HG02970 (cell line): Measurements from ENCODE around the gene UNK.
"Not testable (repeated sequence)": the region's sequence is repeated elsewhere in the genome, so short reads cannot be mapped to it uniquely, and the experiment has no call there.

Experiments used
- ATAC-seq: cut with Tn5 transposase; IDR thresholded peaks from one replicate; pipeline ENCODE4 v1.9.1; 2021; ENCODE audit warnings: mild to moderate bottlenecking, moderate library complexity, moderate number of reproducible peaks; ENCODE audit not compliant: unreplicated experiment, low FRiP score

The UNK gene

DNA sequence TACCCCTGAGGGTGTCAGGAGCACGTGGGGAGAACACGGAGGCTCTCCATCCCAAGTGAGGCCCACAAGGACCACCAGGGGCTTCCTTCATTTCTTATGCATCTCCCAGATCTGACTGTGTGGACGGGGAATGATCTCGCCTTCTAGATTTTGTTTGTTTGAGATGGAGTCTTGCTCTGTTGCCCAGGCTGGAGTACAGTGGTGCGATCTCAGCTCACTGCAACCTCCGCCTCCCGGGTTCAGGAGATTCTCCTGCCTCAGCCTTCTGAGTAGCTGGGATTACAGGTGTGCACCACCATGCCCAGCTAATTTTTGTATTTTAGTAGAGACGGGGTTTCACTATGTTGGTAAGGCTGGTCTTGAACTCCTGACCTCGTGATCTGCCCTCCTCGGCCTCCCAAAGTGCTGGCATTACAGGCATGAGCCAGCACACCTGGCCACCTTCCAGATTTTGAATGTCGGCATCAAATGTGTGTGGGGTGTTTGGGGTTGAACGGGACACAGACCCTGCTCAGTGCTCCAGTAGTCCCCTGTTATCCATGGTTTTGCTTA is 84.2 kb downstream of the UNK start:
- not testable (repeated sequence) for ATAC-seq

DNA sequence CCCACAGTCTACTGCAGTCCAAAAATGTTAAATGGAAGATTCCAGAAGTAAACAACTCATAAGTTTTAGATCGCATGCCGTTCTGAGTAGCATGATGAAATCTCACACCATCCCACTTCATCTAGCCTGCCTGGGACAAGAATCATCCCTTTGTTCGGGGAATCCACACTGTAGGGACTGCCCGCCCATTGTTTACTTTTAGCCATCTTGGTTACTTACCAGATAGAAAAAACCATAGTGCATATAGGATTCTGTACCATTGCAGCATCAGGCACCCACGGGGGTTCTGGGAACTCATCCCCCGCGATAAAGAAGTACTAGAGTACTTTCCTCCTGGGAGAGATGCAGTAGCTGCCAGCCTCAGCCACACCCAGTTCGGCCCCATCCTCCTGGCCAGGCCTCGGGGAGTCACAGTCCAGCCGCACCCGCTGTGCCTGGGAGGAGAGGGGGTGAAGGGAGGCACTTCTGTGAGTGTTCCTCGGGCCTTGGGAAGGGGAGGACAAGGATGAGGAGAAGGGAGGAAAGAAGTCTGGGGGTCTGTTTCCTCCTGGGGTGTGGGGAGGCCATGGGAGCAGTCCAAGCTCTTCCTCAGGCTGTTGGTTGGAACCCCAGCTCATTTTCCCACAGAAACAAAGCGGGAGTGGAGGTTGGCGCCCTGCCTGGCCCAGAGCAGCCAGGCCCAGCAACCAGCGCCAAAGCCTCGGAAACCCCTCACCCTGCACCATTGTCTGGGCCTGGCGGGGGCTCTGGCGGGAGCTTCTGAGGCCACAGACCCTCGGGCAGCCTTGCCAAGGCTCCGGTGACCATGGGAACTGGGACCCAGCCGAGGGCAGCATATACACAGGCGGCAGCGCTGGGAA is 84.9 kb downstream of the UNK start:
- no peak for ATAC-seq

DNA sequence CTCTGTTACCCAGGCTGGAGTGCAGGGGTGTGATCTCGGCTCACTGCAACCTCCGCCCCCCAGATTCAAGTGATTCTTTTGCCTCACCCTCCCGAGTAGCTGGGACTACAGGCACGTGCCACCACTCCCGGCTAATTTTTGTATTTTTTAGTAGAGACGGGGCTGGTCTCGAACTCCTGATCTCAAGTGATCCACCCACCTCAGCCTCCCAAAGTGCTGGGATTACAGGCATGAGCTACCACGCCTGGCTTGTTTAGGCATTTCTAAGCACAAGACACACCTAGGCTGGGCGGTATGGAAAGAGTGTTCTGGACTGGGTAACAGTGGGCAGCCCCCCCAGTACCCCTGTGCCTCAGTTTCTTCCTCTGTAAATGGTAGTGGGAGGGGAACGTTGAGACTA is 85.6 kb downstream of the UNK start:
- ATAC-seq: not testable (repeated sequence)

DNA sequence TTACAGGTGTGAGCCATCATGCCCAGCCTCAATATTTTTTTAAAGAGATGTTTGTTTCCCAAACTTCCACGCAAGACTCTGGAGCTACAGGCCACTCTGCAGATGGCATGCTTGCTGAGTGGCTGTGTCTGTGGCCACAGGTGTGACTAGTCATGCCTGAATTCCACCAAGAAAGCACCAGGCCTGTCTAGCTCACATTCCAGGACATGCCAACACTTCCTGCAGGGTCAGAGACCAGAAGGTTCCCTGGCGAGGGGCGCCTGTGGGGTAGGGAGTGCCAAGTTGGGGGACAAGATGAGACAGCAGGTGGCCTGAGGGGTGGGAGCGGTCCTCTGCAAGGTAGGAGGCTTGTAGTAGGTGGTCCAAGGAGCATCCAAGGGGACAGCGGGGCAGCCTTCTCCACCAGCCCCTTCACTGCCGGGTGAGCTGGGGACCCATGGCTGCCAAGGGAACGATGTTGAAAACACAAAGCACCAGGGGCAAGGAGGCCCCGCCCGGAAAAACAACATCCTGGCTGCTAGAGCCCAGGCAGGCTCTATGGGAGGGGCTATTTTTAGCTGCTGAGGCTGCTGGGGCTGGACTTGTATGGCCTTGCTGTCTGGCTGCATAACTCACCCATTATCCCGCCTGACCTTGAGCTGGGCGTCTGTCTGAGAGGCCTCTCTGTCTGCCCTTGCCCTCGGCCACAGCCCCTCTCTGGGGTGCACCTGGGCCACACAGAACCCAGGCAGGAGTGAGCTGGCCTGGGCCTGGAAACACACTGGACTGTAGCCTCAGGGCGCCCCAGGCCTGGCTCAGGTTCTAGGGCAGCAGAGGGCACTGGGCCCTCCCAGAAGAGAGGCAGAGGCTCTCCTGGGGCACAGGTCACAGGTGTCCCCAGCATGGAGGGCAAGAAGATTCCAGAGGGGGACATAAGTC is 88.1 kb downstream of the UNK start:
- no peak for ATAC-seq

DNA sequence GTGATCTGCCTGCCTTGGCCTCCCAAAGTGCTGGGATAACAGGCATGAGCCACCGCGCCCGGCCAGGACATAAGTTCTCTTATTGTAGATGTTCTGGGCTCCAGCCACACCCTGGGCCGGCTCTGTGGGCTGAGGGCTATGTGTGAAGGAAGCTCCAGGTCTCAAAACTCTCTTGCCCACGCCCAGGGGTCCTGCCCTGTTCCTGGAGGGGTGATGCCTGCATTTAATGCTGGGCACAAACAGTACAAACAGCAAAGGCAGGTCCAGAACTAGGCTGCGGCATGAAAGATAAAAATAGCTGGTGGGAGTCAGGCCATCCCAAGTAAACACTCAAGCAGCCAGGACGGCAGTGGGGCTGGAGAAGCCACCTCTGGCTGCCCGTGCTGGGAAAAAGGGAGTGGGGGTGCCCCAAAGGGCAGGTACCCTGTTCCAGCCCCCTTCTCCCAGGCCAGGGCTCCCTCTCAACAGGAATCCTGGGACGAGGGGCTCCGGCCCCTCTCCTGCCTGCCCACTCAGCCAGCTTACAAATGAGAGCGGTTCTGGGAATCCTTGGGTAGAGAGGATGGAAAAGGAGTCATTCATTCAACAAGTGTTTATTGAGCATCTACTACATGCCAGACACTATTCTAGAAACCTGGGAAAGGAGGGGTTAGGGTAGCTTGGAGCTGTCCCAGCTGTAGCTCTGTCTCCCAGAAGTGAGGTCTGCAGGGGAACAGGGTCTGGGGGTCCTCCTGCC is 89.1 kb downstream of the UNK start:
- no peak for ATAC-seq

DNA sequence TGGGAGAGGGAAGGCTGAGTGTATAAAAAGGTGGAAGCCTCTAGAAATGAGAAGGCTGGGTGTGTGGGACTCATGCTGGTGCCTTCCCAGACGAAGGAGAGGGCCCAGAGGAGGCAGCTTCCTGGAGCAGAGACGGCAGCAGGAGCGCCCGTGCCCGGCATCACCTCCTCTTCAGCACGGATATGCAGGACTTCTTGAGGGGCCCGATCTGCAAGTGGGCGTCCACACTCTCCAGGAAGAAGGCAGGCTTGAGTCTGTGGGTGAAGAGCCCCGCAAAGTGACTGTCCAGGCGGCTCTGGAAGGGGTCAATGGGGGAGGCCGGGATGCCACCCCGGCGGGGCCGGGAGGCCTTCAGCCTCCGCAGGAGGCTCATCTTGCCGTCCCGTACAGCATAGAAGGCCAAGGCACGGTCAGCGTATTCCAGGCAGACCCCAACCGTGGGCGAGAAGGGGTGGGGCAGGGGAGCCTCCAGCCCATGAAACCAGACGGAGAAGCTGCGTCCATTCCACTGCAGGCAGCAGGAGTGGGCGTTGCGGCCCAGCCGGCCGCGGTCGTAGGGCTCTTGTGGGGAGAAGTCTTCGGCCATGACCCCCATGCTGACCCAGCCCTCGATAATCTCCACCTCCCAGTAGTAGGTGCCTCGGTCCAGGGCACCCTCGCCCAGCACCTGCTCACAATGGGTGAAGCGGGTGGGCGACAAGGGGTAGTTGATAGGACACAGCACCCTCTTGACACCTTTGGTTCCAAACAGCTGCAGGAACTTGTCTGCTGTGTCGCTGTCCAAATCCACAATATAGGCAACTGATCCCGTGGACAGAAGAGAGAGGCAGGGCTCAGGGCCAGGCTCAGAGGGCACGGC is 89.9 kb downstream of the UNK start:
- ATAC-seq: no peak
